IMR-90 (cell line): ENCODE data around the gene NEUROD6. TPM values are rescaled to one million over a fixed set of nuclear protein-coding genes. Genes with fewer than 3 reads are reported as not detected.

ENCODE experiments used
- ATAC-seq: fragments of 200-7000 bp; cut with Tn5 transposase; 2 replicates; pipeline ENCODE4 v1.9.1; 2020; ENCODE audit warnings: low read depth, mild to moderate bottlenecking, moderate library complexity
- BruUV-seq: library from RNA; stranded (reverse); fragments of 400-500 nt; replicated peaks from 2 replicates; lab custom pipeline; 2021; lab: Mats Ljungman, UMichigan
- CTCF ChIA-PET: fragments of 300-600 bp; formaldehyde crosslinking; extraction: SDS; loops from one replicate; lab custom pipeline; 2021; ENCODE audit warnings: antibody characterized with exemption; lab: Yijun Ruan, JAX
- POLR2A ChIA-PET: fragments of 300-600 bp; sonication (Branson Sonifier 250); formaldehyde crosslinking; loops from one replicate; lab custom pipeline; 2022; ENCODE audit warnings: antibody characterized with exemption; ENCODE audit not compliant: unreplicated experiment; lab: Charles Lee
- DNase-seq: peaks from one replicate; pipeline ENCODE4 v3.0.0; 2013
- H2AFZ ChIP-seq: replicated peaks from 2 replicates; pipeline ENCODE3; 2013; ENCODE audit warnings: low read length, mild to moderate bottlenecking; ENCODE audit not compliant: poor library complexity
- H2AK5ac ChIP-seq: 2 replicates; pipeline ENCODE4 v1.6.1; 2013; ENCODE audit warnings: low read depth, low read length, inconsistent platforms
- H2AK9ac ChIP-seq: replicated peaks from 2 replicates; pipeline ENCODE3; 2013; ENCODE audit warnings: mild to moderate bottlenecking, low read depth, low read length, moderate library complexity; ENCODE audit not compliant: poor library complexity
- H2BK120ac ChIP-seq: 2 replicates; pipeline ENCODE4 v1.6.1; 2013; ENCODE audit warnings: low read depth, low read length, inconsistent platforms
- H2BK15ac ChIP-seq: 3 replicates; pipeline ENCODE4 v1.6.1; 2013; ENCODE audit warnings: low read depth, low read length, inconsistent platforms
- H2BK20ac ChIP-seq: 2 replicates; pipeline ENCODE4 v1.6.1; 2013; ENCODE audit warnings: low read depth, mild to moderate bottlenecking, inconsistent platforms, low read length, moderate library complexity
- H2BK5ac ChIP-seq: 2 replicates; pipeline ENCODE4 v1.6.1; 2013; ENCODE audit warnings: mild to moderate bottlenecking, low read depth, low read length, inconsistent platforms; ENCODE audit not compliant: poor library complexity, severe bottlenecking
- H3K14ac ChIP-seq: replicated peaks from 2 replicates; pipeline ENCODE4 v1.6.1; 2013; ENCODE audit warnings: low read depth, low read length, inconsistent platforms
- H3K18ac ChIP-seq: 2 replicates; pipeline ENCODE4 v1.6.1; 2013; ENCODE audit warnings: low read depth, low read length, control low read depth
- H3K23ac ChIP-seq: 2 replicates; pipeline ENCODE4 v1.6.1; 2013; ENCODE audit warnings: low read depth, low read length, inconsistent platforms
- H3K27ac ChIP-seq: 2 replicates; pipeline ENCODE4 v1.5.1; 2013; ENCODE audit warnings: mild to moderate bottlenecking, control low read depth, low read length; ENCODE audit not compliant: insufficient read depth
- H3K27me3 ChIP-seq: 2 replicates; pipeline ENCODE4 v1.6.1; 2013; ENCODE audit warnings: low read length; ENCODE audit not compliant: control insufficient read depth, insufficient read depth
- H3K36me3 ChIP-seq: 2 replicates; pipeline ENCODE4 v1.6.1; 2013; ENCODE audit warnings: low read length, mixed read lengths; ENCODE audit not compliant: control insufficient read depth, insufficient read depth
- H3K4ac ChIP-seq: 2 replicates; pipeline ENCODE4 v1.6.1; 2013; ENCODE audit warnings: low read depth, low read length, inconsistent platforms
- H3K4me1 ChIP-seq: 2 replicates; pipeline ENCODE4 v1.6.1; 2013; ENCODE audit warnings: low read length, mixed read lengths; ENCODE audit not compliant: control insufficient read depth, insufficient read depth
- H3K4me2 ChIP-seq: 2 replicates; pipeline ENCODE4 v1.6.1; 2013; ENCODE audit warnings: low read depth, mild to moderate bottlenecking, control low read depth, low read length, moderate library complexity
- H3K4me3 ChIP-seq: 2 replicates; pipeline ENCODE4 v1.5.1; 2013; ENCODE audit warnings: low read depth, mild to moderate bottlenecking, control low read depth, low read length, moderate library complexity; ENCODE audit not compliant: insufficient read depth
- H3K56ac ChIP-seq: 2 replicates; pipeline ENCODE4 v1.6.1; 2013; ENCODE audit warnings: low read length, inconsistent platforms; ENCODE audit not compliant: insufficient read depth; ENCODE audit errors: extremely low read depth
- H3K79me1 ChIP-seq, 2 experiments: 2 replicates each; pipeline ENCODE4 v1.6.1; 2013; ENCODE audit warnings: low read length in 2 of 2, inconsistent platforms in 1 of 2, low read depth in 1 of 2
- H3K9ac ChIP-seq: 2 replicates; pipeline ENCODE4 v1.6.1; 2013; ENCODE audit warnings: low read depth, low read length, control low read depth
- H3K9me1 ChIP-seq: 2 replicates; pipeline ENCODE4 v1.6.1; 2013; ENCODE audit warnings: low read length, inconsistent platforms; ENCODE audit not compliant: insufficient read depth
- H3K9me3 ChIP-seq: 2 replicates; pipeline ENCODE4 v1.6.1; 2013; ENCODE audit warnings: low read length; ENCODE audit not compliant: control insufficient read depth, insufficient read depth
- H4K20me1 ChIP-seq: 2 replicates; pipeline ENCODE4 v1.6.1; 2013; ENCODE audit warnings: low read length, inconsistent platforms; ENCODE audit not compliant: insufficient read depth
- H4K5ac ChIP-seq: 2 replicates; pipeline ENCODE4 v1.6.1; 2013; ENCODE audit warnings: mild to moderate bottlenecking, low read depth, low read length, control low read depth
- H4K8ac ChIP-seq, 2 experiments: 2 replicates each; pipeline ENCODE4 v1.6.1; 2013; ENCODE audit warnings: low read depth in 2 of 2, low read length in 2 of 2, control low read depth in 1 of 2, inconsistent platforms in 1 of 2
- H4K91ac ChIP-seq: 2 replicates; pipeline ENCODE4 v1.6.1; 2013; ENCODE audit warnings: low read depth, low read length, inconsistent platforms; ENCODE audit not compliant: insufficient read depth
- BHLHE40 ChIP-seq: fragments of 150-350 bp; IDR thresholded peaks from 2 replicates; pipeline ENCODE4 v1.6.1; 2016; ENCODE audit warnings: mild to moderate bottlenecking, low read depth, low read length
- CEBPB ChIP-seq: IDR thresholded peaks from 2 replicates; pipeline ENCODE4 v1.6.1; 2012; ENCODE audit warnings: low read depth, low read length, improper control_type of control experiment
- CTCF ChIP-seq: conservative IDR thresholded peaks from 2 replicates; pipeline ENCODE4 v1.5.1; 2012; ENCODE audit warnings: mild to moderate bottlenecking, low read depth, low read length, improper control_type of control experiment
- ELK1 ChIP-seq: fragments of 150-350 bp; IDR thresholded peaks from 2 replicates; pipeline ENCODE4 v1.6.1; 2016; ENCODE audit warnings: low read depth, mild to moderate bottlenecking, low read length, moderate library complexity, borderline replicate concordance
- MAFK ChIP-seq: IDR thresholded peaks from 2 replicates; pipeline ENCODE4 v1.6.1; 2012; ENCODE audit warnings: low read depth, low read length, improper control_type of control experiment
- MXI1 ChIP-seq: IDR thresholded peaks from 2 replicates; pipeline ENCODE4 v1.6.1; 2012; ENCODE audit warnings: low read depth, mild to moderate bottlenecking, low read length, moderate library complexity, borderline replicate concordance
- NFE2L2 ChIP-seq: fragments of 150-350 bp; IDR thresholded peaks from 2 replicates; pipeline ENCODE4 v1.6.1; 2016; ENCODE audit warnings: low read depth, mild to moderate bottlenecking, low read length
- POLR2A ChIP-seq: IDR thresholded peaks from 2 replicates; pipeline ENCODE4 v1.6.1; 2012; ENCODE audit warnings: mild to moderate bottlenecking, low read depth, low read length
- RAD21 ChIP-seq: IDR thresholded peaks from 2 replicates; pipeline ENCODE4 v1.6.1; 2012; ENCODE audit warnings: low read length, improper control_type of control experiment
- RCOR1 ChIP-seq: IDR thresholded peaks from 2 replicates; pipeline ENCODE4 v1.6.1; 2012; ENCODE audit warnings: mild to moderate bottlenecking, low read length, improper control_type of control experiment; ENCODE audit not compliant: insufficient replicate concordance
- RFX5 ChIP-seq: IDR thresholded peaks from 2 replicates; pipeline ENCODE4 v1.8.0; 2012; ENCODE audit warnings: low read depth, mild to moderate bottlenecking, low read length, moderate library complexity
- USF2 ChIP-seq: fragments of 150-350 bp; IDR thresholded peaks from 2 replicates; pipeline ENCODE4 v1.6.1; 2017; ENCODE audit warnings: mild to moderate bottlenecking, antibody characterized with exemption, low read length, low read depth
- WGBS, 2 experiments: methylation state at CpG; one replicate each; pipeline versions ENCODE4 v1.1.5 to v1.1.7; 2013; ENCODE audit warnings: missing lambda C conversion rate in 2 of 2; ENCODE audit not compliant: insufficient read length in 1 of 2; ENCODE audit errors: extremely low coverage in 2 of 2; 5-methylcytosine and 5-hydroxymethylcytosine counted together
- dilution Hi-C: fragments of 300-500 bp; cut with HindIII; formaldehyde crosslinking; loops from one replicate; pipeline ENCODE4 v1.14.3; 2018; ENCODE audit warnings: low sequenced_read_pairs; ENCODE audit not compliant: unreplicated experiment
- in situ Hi-C: fragments of 300-500 bp; cut with MboI; formaldehyde crosslinking; loops from 3 replicates; pipeline ENCODE4 v1.14.3; 2019; ENCODE audit warnings: low sequenced_read_pairs, inconsistent platforms, mixed read lengths
- intact Hi-C: fragments of 100-400 bp; cut with micrococcal nuclease; formaldehyde crosslinking; loops from 2 replicates; pipeline ENCODE4 v1.10.0; 2022
- polyA plus RNA-seq, 3 experiments: library from polyadenylated mRNA; depleted of rRNA; stranded (reverse); fragments of >200 nt; gene quantifications; 2 replicates each; pipeline ENCODE4 v1.2.3, GENCODE V29; 2012; ENCODE audit warnings: low replicate concordance in 1 of 3
- total RNA-seq: library from RNA; depleted of rRNA; stranded (reverse); fragments of >200 nt; gene quantifications from 2 replicates; pipeline ENCODE4 v1.2.3, GENCODE V29; 2012

NEUROD6 gene
- total and polyA plus RNA-seq, 2 of the 4 experiments (the other 2 are of a cell fraction), result not detected

DNA sequence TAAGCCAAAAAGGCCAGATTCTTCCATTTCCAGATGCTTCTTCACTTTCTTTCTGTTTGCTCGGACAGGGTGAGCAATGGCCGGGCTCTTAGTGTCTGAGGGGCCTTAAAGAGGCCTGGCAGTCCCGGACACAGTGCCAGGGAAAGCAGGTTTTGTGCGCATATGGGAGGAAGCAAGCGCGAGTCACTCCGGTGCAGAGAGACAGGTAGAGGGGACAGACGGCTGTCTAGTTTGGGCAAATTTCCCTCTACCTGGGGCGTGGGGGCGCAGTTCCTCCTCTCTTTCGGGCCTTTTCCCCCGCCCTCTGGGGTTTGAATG is 4.7 kb downstream of the NEUROD6 start:
- no peak for ATAC-seq
- no peak overlapping the region for H3K27ac ChIP-seq
- H3K4me2 ChIP-seq, result no peak overlapping the region
- H3K4me3 ChIP-seq, result no peak overlapping the region
- no peak overlapping the region for H2AFZ ChIP-seq
- H2AK9ac ChIP-seq, result no peak overlapping the region
- H3K23ac ChIP-seq, result no peak overlapping the region
- no CpG with 5 or more reads among the region's 12 CpGs for WGBS, 2 experiments
- H3K4ac ChIP-seq, result no peak overlapping the region
- dilution Hi-C loops (no loop called here), in situ Hi-C loops (no loop called here), intact Hi-C loops (no loop called here)
- ChIA-PET CTCF (no interaction called here), POLR2A (no interaction called here)
- H3K9me3 ChIP-seq, result no peaks in the 10 kb centered on the region
- no peak overlapping the region for H3K14ac ChIP-seq
- no peak overlapping the region for H2AK5ac ChIP-seq
- H3K4me1 ChIP-seq, result no peaks in the 10 kb centered on the region
- H2BK20ac ChIP-seq, result no peak overlapping the region
- no peak overlapping the region for H2BK5ac ChIP-seq
- no peaks in the 10 kb centered on the region for H3K9me1 ChIP-seq
- no peaks in the 10 kb centered on the region for H3K36me3 ChIP-seq
- H2BK15ac ChIP-seq, result no peak overlapping the region
- peaks cover 2% of the 10 kb centered on the region; the same call in 1 of the 2 replicates for H3K27me3 ChIP-seq
- H3K18ac ChIP-seq, result no peak overlapping the region
- no peak overlapping the region for H2BK120ac ChIP-seq
- no peak overlapping the region for H4K8ac ChIP-seq
- H4K91ac ChIP-seq, result no peak overlapping the region
- no peak overlapping the region for H3K56ac ChIP-seq
- DNase-seq, result no peak
- no peak overlapping the region for H4K5ac ChIP-seq
- no peak overlapping the region for H3K9ac ChIP-seq
- no TSS peak for BruUV-seq
- no peak for TF ChIP-seq BHLHE40
- TF ChIP-seq ELK1, result no peak
- TF ChIP-seq MXI1, result no peak
- no peak for TF ChIP-seq RAD21
- no peak for TF ChIP-seq MAFK
- TF ChIP-seq RFX5, result no peak
- no peak for TF ChIP-seq CTCF
- TF ChIP-seq CEBPB, result no peak
- TF ChIP-seq NFE2L2, result no peak
- no peak for TF ChIP-seq RCOR1
- TF ChIP-seq POLR2A, result no peak
- no peak for TF ChIP-seq USF2
- no peaks in the 10 kb centered on the region for H4K20me1 ChIP-seq
- no peaks in the 10 kb centered on the region for H3K79me1 ChIP-seq
